COLO668 (cell line): ENCODE results near the gene MARS1.
"Not testable (repeated sequence)": the region's sequence is repeated elsewhere in the genome, so short reads cannot be mapped to it uniquely, and the experiment has no call there.

Source experiments
- DNase-seq: peaks from one replicate; lab custom pipeline; 2025; ENCODE audit not compliant: unreplicated experiment; lab: John Stamatoyannopoulos, UW

Gene MARS1

GRCh38 chr12:57515408-57515933, 27.6 kb downstream of the MARS1 start:
- no peak for DNase-seq

GRCh38 chr12:57515934-57516541, 28.2 kb downstream of the MARS1 start:
- DNase-seq, result no peak

- DNase-seq, result no peak
These were observed 28.8 kb downstream of the MARS1 start for GRCh38 chr12:57516617-57517153.

GRCh38 chr12:57517187-57517586, 29.3 kb downstream of the MARS1 start:
- no peak for DNase-seq

- DNase-seq, result not testable (repeated sequence)
These were observed 29.9 kb downstream of the MARS1 start for GRCh38 chr12:57517718-57518117.

GRCh38 chr12:57518176-57518919, 30.5 kb downstream of the MARS1 start:
- DNase-seq, result no peak

GRCh38 chr12:57518920-57519795, 31.3 kb downstream of the MARS1 start:
- DNase-seq, result peak; percentile 13

GRCh38 chr12:57519796-57520052, 31.9 kb downstream of the MARS1 start:
- DNase-seq, result peak; percentile 34

GRCh38 chr12:57520053-57520818, 32.4 kb downstream of the MARS1 start, which contains the start of gene DDIT3:
TSS of gene DDIT3 (minus strand) at chr12:57520514. CDS start at chr12:57517406, 3,108 bp downstream.
- DNase-seq, result peak; percentile 97

- peak; percentile 44 for DNase-seq
These were observed 33.7 kb downstream of the MARS1 start for GRCh38 chr12:57521525-57522010.

- peak; percentile 94 for DNase-seq
These were observed 34.4 kb downstream of the MARS1 start, which contains the start of gene MBD6 for GRCh38 chr12:57522011-57522886. TSS of gene MBD6 (plus strand) at chr12:57522824. CDS start at chr12:57524304, 1,480 bp downstream.

GRCh38 chr12:57522887-57523705, 35.2 kb downstream of the MARS1 start:
- no peak for DNase-seq

- no peak for DNase-seq
These were observed 36.1 kb downstream of the MARS1 start for GRCh38 chr12:57523706-57524614.

- DNase-seq, result no peak
These were observed 37.1 kb downstream of the MARS1 start for GRCh38 chr12:57524814-57525614.

GRCh38 chr12:57525615-57526383, 37.9 kb downstream of the MARS1 start:
- no peak for DNase-seq
